T-helper 1 cell treated with Interleukin-12 subunit alpha and Interleukin-12 subunit beta and Interleukin-4 antibody, amounts not matched to agents 30 μg/mL and 1 μg/mL, for 36 hours (primary cell): ENCODE results near the gene JAGN1.
"Not testable (repeated sequence)": the region's sequence is repeated elsewhere in the genome, so short reads cannot be mapped to it uniquely, and the experiment has no call there.

ENCODE experiments used
- H3K27ac Mint-ChIP-seq: one replicate; pipeline ENCODE4 v1.8.0; 2021; ENCODE audit warnings: mild to moderate bottlenecking, mixed read lengths
- H3K27me3 Mint-ChIP-seq: one replicate; pipeline ENCODE4 v1.8.0; 2021; ENCODE audit warnings: low read depth, mixed read lengths
- H3K36me3 Mint-ChIP-seq: one replicate; pipeline ENCODE4 v1.8.0; 2021; ENCODE audit warnings: low read depth, mixed read lengths
- H3K4me1 Mint-ChIP-seq: one replicate; pipeline ENCODE4 v1.8.0; 2021; ENCODE audit warnings: low read depth, mixed read lengths
- H3K4me3 Mint-ChIP-seq: one replicate; pipeline ENCODE4 v1.8.0; 2021; ENCODE audit warnings: mild to moderate bottlenecking, moderate library complexity, mixed read lengths
- H3K9me3 Mint-ChIP-seq: one replicate; pipeline ENCODE4 v1.8.0; 2021; ENCODE audit warnings: mixed read lengths

Gene JAGN1

GRCh38 chr3:9861626-9862130 is 28.7 kb upstream of the JAGN1 start:
- H3K9me3 Mint-ChIP-seq = no peaks in the 10 kb centered on the region
- no peaks in the 10 kb centered on the region for H3K36me3 Mint-ChIP-seq
- H3K4me1 Mint-ChIP-seq = peaks cover 2% of the 10 kb centered on the region
- no peak overlapping the region for H3K4me3 Mint-ChIP-seq
- H3K27ac Mint-ChIP-seq = no peak overlapping the region
- H3K27me3 Mint-ChIP-seq = peaks cover 7% of the 10 kb centered on the region

GRCh38 chr3:9862391-9863057 is 27.9 kb upstream of the JAGN1 start:
- H3K36me3 Mint-ChIP-seq = no peaks in the 10 kb centered on the region
- no peaks in the 10 kb centered on the region for H3K9me3 Mint-ChIP-seq
- no peak overlapping the region for H3K27ac Mint-ChIP-seq
- no peak overlapping the region for H3K4me3 Mint-ChIP-seq
- peaks cover 7% of the 10 kb centered on the region for H3K27me3 Mint-ChIP-seq
- H3K4me1 Mint-ChIP-seq = peaks cover 2% of the 10 kb centered on the region

GRCh38 chr3:9863058-9863772 is 27.2 kb upstream of the JAGN1 start:
- Mint-ChIP-seq H3K4me1 (peaks cover 2% of the 10 kb centered on the region), H3K4me3 (no peak overlapping the region), H3K36me3 (no peaks in the 10 kb centered on the region), H3K27me3 (peaks cover 7% of the 10 kb centered on the region), H3K27ac (no peak overlapping the region), H3K9me3 (no peaks in the 10 kb centered on the region)

- H3K9me3 Mint-ChIP-seq = no peaks in the 10 kb centered on the region
- H3K27me3 Mint-ChIP-seq = peaks cover 13% of the 10 kb centered on the region
- H3K4me3 Mint-ChIP-seq = no peak overlapping the region
- H3K27ac Mint-ChIP-seq = no peak overlapping the region
- no peaks in the 10 kb centered on the region for H3K36me3 Mint-ChIP-seq
- H3K4me1 Mint-ChIP-seq = peaks cover 2% of the 10 kb centered on the region
These were observed 26.0 kb upstream of the JAGN1 start for GRCh38 chr3:9864200-9864927.

- H3K4me1 Mint-ChIP-seq, H3K9me3 Mint-ChIP-seq, H3K27ac Mint-ChIP-seq, H3K4me3 Mint-ChIP-seq, H3K36me3 Mint-ChIP-seq: not testable (repeated sequence)
- H3K27me3 Mint-ChIP-seq = peaks cover 13% of the 10 kb centered on the region
These were observed 25.2 kb upstream of the JAGN1 start for GRCh38 chr3:9865125-9865637.

GRCh38 chr3:9866639-9867038 is 23.8 kb upstream of the JAGN1 start:
- no peaks in the 10 kb centered on the region for H3K36me3 Mint-ChIP-seq
- no peak overlapping the region for H3K4me3 Mint-ChIP-seq
- peaks cover 13% of the 10 kb centered on the region for H3K27me3 Mint-ChIP-seq
- no peak overlapping the region for H3K27ac Mint-ChIP-seq
- peaks cover 2% of the 10 kb centered on the region for H3K4me1 Mint-ChIP-seq
- H3K9me3 Mint-ChIP-seq = no peaks in the 10 kb centered on the region

- no peaks in the 10 kb centered on the region for H3K9me3 Mint-ChIP-seq
- no peak overlapping the region for H3K27ac Mint-ChIP-seq
- no peaks in the 10 kb centered on the region for H3K36me3 Mint-ChIP-seq
- H3K27me3 Mint-ChIP-seq = peaks cover 8% of the 10 kb centered on the region
- H3K4me3 Mint-ChIP-seq = no peak overlapping the region
- H3K4me1 Mint-ChIP-seq = peaks cover 2% of the 10 kb centered on the region
These were observed 23.3 kb upstream of the JAGN1 start for GRCh38 chr3:9867106-9867505.

GRCh38 chr3:9869955-9870354 is 20.5 kb upstream of the JAGN1 start:
- no peaks in the 10 kb centered on the region for H3K4me1 Mint-ChIP-seq
- H3K27me3 Mint-ChIP-seq = peaks cover 5% of the 10 kb centered on the region
- no peak overlapping the region for H3K27ac Mint-ChIP-seq
- no peaks in the 10 kb centered on the region for H3K36me3 Mint-ChIP-seq
- H3K4me3 Mint-ChIP-seq = no peak overlapping the region
- H3K9me3 Mint-ChIP-seq = no peaks in the 10 kb centered on the region

GRCh38 chr3:9870978-9871377 is 19.4 kb upstream of the JAGN1 start:
- Mint-ChIP-seq H3K36me3 (no peaks in the 10 kb centered on the region), H3K27me3 (peaks cover 5% of the 10 kb centered on the region), H3K4me3 (no peak overlapping the region), H3K4me1 (no peaks in the 10 kb centered on the region), H3K27ac (no peak overlapping the region), H3K9me3 (no peaks in the 10 kb centered on the region)

GRCh38 chr3:9872067-9872466 is 18.3 kb upstream of the JAGN1 start:
- not testable (repeated sequence) for H3K4me1 Mint-ChIP-seq, H3K4me3 Mint-ChIP-seq, H3K36me3 Mint-ChIP-seq, H3K27me3 Mint-ChIP-seq, H3K9me3 Mint-ChIP-seq, H3K27ac Mint-ChIP-seq

GRCh38 chr3:9875448-9875847 is 15.0 kb upstream of the JAGN1 start:
- Mint-ChIP-seq H3K27me3 (peaks cover 5% of the 10 kb centered on the region), H3K27ac (no peak overlapping the region), H3K4me1 (no peaks in the 10 kb centered on the region), H3K4me3 (no peak overlapping the region), H3K36me3 (no peaks in the 10 kb centered on the region), H3K9me3 (no peaks in the 10 kb centered on the region)

- not testable (repeated sequence) for H3K4me1 Mint-ChIP-seq, H3K27me3 Mint-ChIP-seq, H3K4me3 Mint-ChIP-seq, H3K9me3 Mint-ChIP-seq, H3K36me3 Mint-ChIP-seq, H3K27ac Mint-ChIP-seq
These were observed 14.2 kb upstream of the JAGN1 start for GRCh38 chr3:9876255-9876654.

- Mint-ChIP-seq H3K4me1 (no peaks in the 10 kb centered on the region), H3K27me3 (peaks cover 5% of the 10 kb centered on the region), H3K4me3 (no peak overlapping the region), H3K27ac (no peak overlapping the region), H3K9me3 (no peaks in the 10 kb centered on the region), H3K36me3 (no peaks in the 10 kb centered on the region)
These were observed 13.4 kb upstream of the JAGN1 start for GRCh38 chr3:9876991-9877390.

- H3K27ac Mint-ChIP-seq = no peak overlapping the region
- H3K27me3 Mint-ChIP-seq = peaks cover 5% of the 10 kb centered on the region
- no peaks in the 10 kb centered on the region for H3K36me3 Mint-ChIP-seq
- no peaks in the 10 kb centered on the region for H3K4me1 Mint-ChIP-seq
- no peak overlapping the region for H3K4me3 Mint-ChIP-seq
- no peaks in the 10 kb centered on the region for H3K9me3 Mint-ChIP-seq
These were observed 11.7 kb upstream of the JAGN1 start for GRCh38 chr3:9878700-9879099.
